ENCODE measurements around the gene ACTN4.
"Not testable (repeated sequence)": the region's sequence is repeated elsewhere in the genome, so short reads cannot be mapped to it uniquely, and the experiment has no call there.

Gene ACTN4

GRCh38 chr19:38770228-38770948 lies 122.9 kb downstream of the ACTN4 start:
- not testable (repeated sequence) for DNase-seq (ENCODE audit: low read depth)

- not testable (repeated sequence) for DNase-seq (ENCODE audit: low read depth)
Measured at GRCh38 chr19:38770949-38771275, 123.5 kb downstream of the ACTN4 start.

- DNase-seq (ENCODE audit: low read depth) = not testable (repeated sequence)
Measured at GRCh38 chr19:38771569-38771968, 124.1 kb downstream of the ACTN4 start.

GRCh38 chr19:38773469-38774177 lies 126.2 kb downstream of the ACTN4 start, which contains the start of gene LGALS7:
LGALS7 (minus strand) TSS chr19:38773517; CDS start chr19:38773492, 25 bp downstream.
- no peak for DNase-seq (ENCODE audit: low read depth)

GRCh38 chr19:38774181-38774950 lies 126.9 kb downstream of the ACTN4 start:
- DNase-seq (ENCODE audit: low read depth) = no peak

GRCh38 chr19:38778733-38779132 lies 131.3 kb downstream of the ACTN4 start:
- DNase-seq (ENCODE audit: low read depth) = no peak

GRCh38 chr19:38780443-38780842 lies 133.0 kb downstream of the ACTN4 start:
- no peak for DNase-seq (ENCODE audit: low read depth)

GRCh38 chr19:38781058-38781457 lies 133.6 kb downstream of the ACTN4 start:
- DNase-seq (ENCODE audit: low read depth) = no peak
